Right lobe of liver (tissue), 6 donors: Measurements from ENCODE around the gene HOMER2. TPM values are rescaled to one million over a fixed set of nuclear protein-coding genes. Genes with fewer than 3 reads are reported as not detected.

Experiments
- ATAC-seq, 4 donors: fragments of 200-7000 bp; cut with Tn5 transposase; one replicate each; pipeline ENCODE4 v1.9.1; 2020; ENCODE audit warnings: mild to moderate bottlenecking in 4 of 4, moderate library complexity in 4 of 4
- DNase-seq, 3 donors: peaks; one replicate each; pipeline ENCODE4 v3.0.0-alpha.2; 2020
- H3K27ac ChIP-seq, 3 donors: fragments of 200-600 bp; one replicate each; pipeline ENCODE4 v1.8.0; 2022
- H3K27me3 ChIP-seq, 2 donors: fragments of 200-600 bp; one replicate each; pipeline ENCODE4 v1.8.0; 2022
- H3K36me3 ChIP-seq, 4 donors: fragments of 200-600 bp; sonication (generic) in 1 of 4; one replicate each; pipeline versions ENCODE4 v1.5.1 to v1.8.0; 2017 to 2022; ENCODE audit warnings: control low read depth in 1 of 4
- H3K4me1 ChIP-seq, 4 donors: fragments of 200-600 bp; sonication (generic) in 1 of 4; one replicate each; pipeline versions ENCODE4 v1.5.1 to v1.8.0; 2017 to 2022; ENCODE audit warnings: control low read depth in 1 of 4
- H3K4me3 ChIP-seq, 3 donors: fragments of 200-600 bp; one replicate each; pipeline ENCODE4 v1.8.0; 2022
- H3K9me3 ChIP-seq, 4 donors: fragments of 200-600 bp; sonication (generic) in 1 of 4; one replicate each; pipeline versions ENCODE4 v1.5.1 to v1.8.0; 2017 to 2022; ENCODE audit warnings: control low read depth in 1 of 4
- CTCF ChIP-seq, 4 donors: fragments of 200-600 bp in 3 of 4; fragments of 450-650 bp in 1 of 4; IDR thresholded peaks; one replicate each; pipeline versions ENCODE4 v1.5.1 to v1.8.0; 2016 to 2022; ENCODE audit warnings: antibody characterized with exemption in 4 of 4, mild to moderate bottlenecking in 2 of 4
- POLR2A ChIP-seq: fragments of 450-650 bp; IDR thresholded peaks from one replicate; pipeline ENCODE4 v1.6.1; 2017; ENCODE audit warnings: antibody characterized with exemption, mild to moderate bottlenecking
- WGBS: methylation state at CpG from one replicate; pipeline ENCODE4 v1.1.6; 2018; ENCODE audit warnings: low coverage, low lambda C conversion rate; ENCODE audit not compliant: insufficient coverage; ENCODE audit errors: missing lambda C conversion rate; 5-methylcytosine and 5-hydroxymethylcytosine counted together
- intact Hi-C, 2 donors: fragments of 100-400 bp; cut with DNase I; formaldehyde crosslinking; loops; one replicate each; pipeline versions ENCODE4 v1.11.2 to v1.14.1; 2022
- total RNA-seq, 6 experiments: library from RNA; depleted of rRNA in 2 of 6; stranded (reverse); fragments of >200 nt in 2 of 6; fragmentation: NEBNext Ultra II Directional in 3 of 6; extraction: Animal tissue kit (Norgen Biotek cat#: 25700) in 3 of 6; gene quantifications; one replicate each; pipeline versions ENCODE4 v1.1.0 to v1.2.4, GENCODE V29; 2016 to 2023
- donor health status: DM: no; HTN: yes; CAD: no.
- donor health status: DM: no; HTN: no; CAD: no.
- donor health status: DM: no; HTN: no; CAD: no.
- donor health status: DM: no; HTN: yes; CAD: no.
- donor health status: DM: no; HTN: yes; CAD: no.

HOMER2 gene
- total RNA-seq, 6 experiments from 2014 or later: 16.8 to 66.2 (median 60.7) TPM

GRCh38 chr15:82911458-82911857 is 41.1 kb downstream of the HOMER2 start:
- no peaks in the 10 kb centered on the region for H3K36me3 ChIP-seq
- WGBS: 88% methylated on average over 4 of the region's 4 CpGs
- intact Hi-C loops: no loop called here

GRCh38 chr15:82910721-82911120 is 41.8 kb downstream of the HOMER2 start:
- Histone ChIP-seq H3K9me3 (no peaks in the 10 kb centered on the region), H3K4me3 (no peak overlapping the region), H3K4me1 (peaks cover 0 to 12% (median 0%) of the 10 kb centered on the region in 4 donors), H3K36me3 (no peaks in the 10 kb centered on the region), H3K27ac (no peak overlapping the region), H3K27me3 (no peaks in the 10 kb centered on the region)
- WGBS: 55% methylated on average over 4 of the region's 4 CpGs
- TF ChIP-seq CTCF (IDR thresholded peaks at IDR 0.05) (no peak), POLR2A (no peak)
- DNase-seq (no peak), ATAC-seq (no peak)
- intact Hi-C loops: no loop called here

More at GRCh38 chr15:82911458-82911857, 41.1 kb downstream of the HOMER2 start:
- DNase-seq: no peak
- ATAC-seq: no peak
- no peaks in the 10 kb centered on the region for H3K9me3 ChIP-seq
- H3K4me3 ChIP-seq: no peak overlapping the region
- H3K27ac ChIP-seq: no peak overlapping the region
- H3K4me1 ChIP-seq: peaks cover 0 to 19% (median 0%) of the 10 kb centered on the region in 4 donors
- no peak for TF ChIP-seq POLR2A
- TF ChIP-seq CTCF (IDR thresholded peaks at IDR 0.05): no peak
- H3K27me3 ChIP-seq: no peaks in the 10 kb centered on the region

- DNase-seq: no peak
- H3K9me3 ChIP-seq: no peaks in the 10 kb centered on the region
Measured at GRCh38 chr15:82909080-82909815, 43.3 kb downstream of the HOMER2 start.

GRCh38 chr15:82907350-82907749 is 45.2 kb downstream of the HOMER2 start:
- Histone ChIP-seq H3K27ac (no peak overlapping the region), H3K27me3 (no peaks in the 10 kb centered on the region), H3K4me1 (peaks cover 0 to 3% (median 1%) of the 10 kb centered on the region in 4 donors), H3K9me3 (no peaks in the 10 kb centered on the region), H3K4me3 (no peak overlapping the region), H3K36me3 (no peaks in the 10 kb centered on the region)
- TF ChIP-seq POLR2A (no peak), CTCF (IDR thresholded peaks at IDR 0.05) (no peak)
- intact Hi-C loops: no loop called here
- ATAC-seq (no peak), DNase-seq (no peak)
- WGBS: no CpG with 5 or more reads among the region's 1 CpG

More at GRCh38 chr15:82909080-82909815, 43.3 kb downstream of the HOMER2 start:
- Histone ChIP-seq H3K27ac (no peak overlapping the region), H3K27me3 (no peaks in the 10 kb centered on the region), H3K4me1 (no peaks in the 10 kb centered on the region), H3K4me3 (no peak overlapping the region), H3K36me3 (no peaks in the 10 kb centered on the region)
- no peak for TF ChIP-seq CTCF (IDR thresholded peaks at IDR 0.05)
- no peak for TF ChIP-seq POLR2A
- WGBS: 94% methylated on average over 3 of the region's 6 CpGs
- intact Hi-C loops: no loop called here
- no peak for ATAC-seq
